NCI-H510A (cell line): ENCODE data around the gene CDK6.
"Not testable (repeated sequence)": the region's sequence is repeated elsewhere in the genome, so short reads cannot be mapped to it uniquely, and the experiment has no call there.

Source experiments
- DNase-seq: peaks from one replicate; lab custom pipeline; 2025; lab: John Stamatoyannopoulos, UW

CDK6 gene

GRCh38 chr7:92761391-92762097, 74.8 kb downstream of the CDK6 start:
- DNase-seq: no peak

- DNase-seq: no peak
These were observed 77.5 kb downstream of the CDK6 start for GRCh38 chr7:92758796-92759431.

- DNase-seq: not testable (repeated sequence)
These were observed 79.0 kb downstream of the CDK6 start for GRCh38 chr7:92757311-92757910.

- no peak for DNase-seq
These were observed 80.7 kb downstream of the CDK6 start for GRCh38 chr7:92755680-92756079.

- DNase-seq: no peak
These were observed 81.3 kb downstream of the CDK6 start for GRCh38 chr7:92754919-92755581.

- no peak for DNase-seq
These were observed 82.8 kb downstream of the CDK6 start for GRCh38 chr7:92753614-92754013.

- DNase-seq: no peak
These were observed 84.2 kb downstream of the CDK6 start for GRCh38 chr7:92751902-92752901.

GRCh38 chr7:92750946-92751345, 85.4 kb downstream of the CDK6 start:
- no peak for DNase-seq

GRCh38 chr7:92750447-92750839, 85.9 kb downstream of the CDK6 start:
- DNase-seq: no peak

- no peak for DNase-seq
These were observed 86.4 kb downstream of the CDK6 start for GRCh38 chr7:92749832-92750446.

- DNase-seq: no peak
These were observed 87.0 kb downstream of the CDK6 start for GRCh38 chr7:92749327-92749755.

GRCh38 chr7:92748495-92748894, 87.9 kb downstream of the CDK6 start:
- DNase-seq: no peak

GRCh38 chr7:92747041-92747835, 89.1 kb downstream of the CDK6 start:
- no peak for DNase-seq

- no peak for DNase-seq
These were observed 91.1 kb downstream of the CDK6 start for GRCh38 chr7:92745241-92745640.

- DNase-seq: not testable (repeated sequence)
These were observed 92.2 kb downstream of the CDK6 start for GRCh38 chr7:92744180-92744579.

GRCh38 chr7:92742186-92742585, 94.2 kb downstream of the CDK6 start:
- DNase-seq: no peak

- DNase-seq: no peak
These were observed 95.7 kb downstream of the CDK6 start for GRCh38 chr7:92740700-92741126.

- no peak for DNase-seq
These were observed 96.2 kb downstream of the CDK6 start for GRCh38 chr7:92740134-92740533.

- no peak for DNase-seq
These were observed 97.3 kb downstream of the CDK6 start for GRCh38 chr7:92739091-92739490.

- no peak for DNase-seq
These were observed 98.7 kb downstream of the CDK6 start for GRCh38 chr7:92737706-92738105.
